ENCODE measurements around the gene PRPF6. TPM values are rescaled to one million over a fixed set of nuclear protein-coding genes. Genes with fewer than 3 reads are reported as not detected.

PRPF6 gene
- total and polyA plus RNA-seq, 2 of the 13 experiments (the other 11 are each of a cell fraction or from before 2014, with no cell fraction given): 63.7 to 101 TPM

DNA sequence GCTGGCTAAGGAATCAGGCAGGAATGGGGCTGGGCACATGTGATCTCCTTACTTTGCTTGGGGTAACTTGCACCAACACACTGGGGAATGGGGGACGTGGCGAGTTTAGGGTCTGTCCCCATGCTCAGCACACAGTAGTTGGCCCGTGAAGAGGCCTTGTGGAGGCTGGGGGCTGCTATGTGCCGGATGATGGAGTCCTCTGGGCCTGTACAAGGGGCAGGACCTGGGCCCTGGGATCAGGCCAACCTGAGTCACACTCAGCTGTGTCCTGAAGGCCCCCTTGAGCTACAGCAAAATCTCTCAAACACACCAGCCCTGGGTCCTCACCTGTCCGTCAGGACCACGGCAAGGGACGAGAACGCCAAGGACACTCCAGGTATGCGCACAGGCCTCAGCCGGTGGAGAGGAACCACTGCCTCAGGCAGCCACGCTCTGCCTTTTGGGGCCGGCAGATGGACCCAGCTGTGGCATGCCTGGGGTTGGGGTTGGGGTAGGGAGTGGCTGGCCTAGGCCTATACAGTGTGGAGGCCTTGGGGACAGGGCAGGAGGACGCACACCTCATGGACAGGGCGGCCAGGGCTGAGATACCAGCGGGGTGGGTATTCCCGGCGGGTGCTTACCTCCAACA lies 35.8 kb upstream of the PRPF6 start:
- Histone ChIP-seq H2AFZ (ENCODE audit: low read length) (no peak overlapping the region), H3K4me2 (ENCODE audit: low read depth, low read length) (no peak overlapping the region), H3K4me1 (ENCODE audit: insufficient read depth, low read length) (peaks cover 18% of the 10 kb centered on the region), H3K27ac (ENCODE audit: extremely low read length, insufficient read depth, low read length) (no peak overlapping the region), H3K9ac (ENCODE audit: insufficient read depth, low read depth, low read length) (no peak overlapping the region), H3K27me3 (ENCODE audit: control insufficient read depth in 1 of 2, insufficient read depth in 2 of 2, low read length in 2 of 2) (no peaks in the 10 kb centered on the region), H4K20me1 (ENCODE audit: insufficient read depth, low read length) (peaks cover 66% of the 10 kb centered on the region), H3K36me3 (replicated peaks in 1 of 2; ENCODE audit: control insufficient read depth in 1 of 2, insufficient read depth in 2 of 2, low read length in 2 of 2) (peaks cover 50 to 69% of the 10 kb centered on the region in 2 experiments), H3K4me3 (replicated peaks in 1 of 3; ENCODE audit: insufficient read depth in 1 of 3, low read depth in 2 of 3, low read length in 3 of 3) (no peak overlapping the region), H3K79me2 (ENCODE audit: insufficient read depth, low read length) (peaks cover 39% of the 10 kb centered on the region), H3K9me3 (ENCODE audit: low read length) (no peaks in the 10 kb centered on the region)
- POLR2A ChIA-PET: no interaction called here
- CTCF ChIA-PET (ENCODE audit: low intra/inter-chr PET ratio, low total read pairs): no interaction called here
- 98% methylated on average over 13 of the region's 17 CpGs for WGBS (ENCODE audit: low lambda C conversion rate)
- intact Hi-C loops (cut with micrococcal nuclease; ENCODE audit: unreplicated experiment) (no loop called here), in situ Hi-C loops (cut with HindIII; ENCODE audit: extremely low pct_ligation_motif_present, low pct_unique_long_range_greater_than_20kb) (no loop called here)
- FAIRE-seq (no peak), ATAC-seq (no peak), DNase-seq (ENCODE audit: low spot score) (no peak)
- no TSS peak for BruUV-seq (replicated peaks)
- TF ChIP-seq GABPA (IDR thresholded peaks at IDR 0.05; ENCODE audit: low read depth, low read length): no peak
- TF ChIP-seq GABPA (CRISPR knock-in tag; IDR thresholded peaks at IDR 0.05; ENCODE audit: low read depth): no peak
- no peak for TF ChIP-seq MAX (IDR thresholded peaks at IDR 0.05)
- no peak for TF ChIP-seq ZNF263 (CRISPR knock-in tag; IDR thresholded peaks at IDR 0.05)
- TF ChIP-seq, protein P1, sequence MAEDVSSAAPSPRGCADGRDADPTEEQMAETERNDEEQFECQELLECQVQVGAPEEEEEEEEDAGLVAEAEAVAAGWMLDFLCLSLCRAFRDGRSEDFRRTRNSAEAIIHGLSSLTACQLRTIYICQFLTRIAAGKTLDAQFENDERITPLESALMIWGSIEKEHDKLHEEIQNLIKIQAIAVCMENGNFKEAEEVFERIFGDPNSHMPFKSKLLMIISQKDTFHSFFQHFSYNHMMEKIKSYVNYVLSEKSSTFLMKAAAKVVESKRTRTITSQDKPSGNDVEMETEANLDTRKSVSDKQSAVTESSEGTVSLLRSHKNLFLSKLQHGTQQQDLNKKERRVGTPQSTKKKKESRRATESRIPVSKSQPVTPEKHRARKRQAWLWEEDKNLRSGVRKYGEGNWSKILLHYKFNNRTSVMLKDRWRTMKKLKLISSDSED (CRISPR knock-in tag; IDR thresholded peaks at IDR 0.05): peak; percentile 63; the same call in 1 of the 2 replicates
- TF ChIP-seq ZZZ3 (CRISPR knock-in tag; IDR thresholded peaks at IDR 0.05; ENCODE audit: borderline replicate concordance): no peak
- TF ChIP-seq, protein P2, sequence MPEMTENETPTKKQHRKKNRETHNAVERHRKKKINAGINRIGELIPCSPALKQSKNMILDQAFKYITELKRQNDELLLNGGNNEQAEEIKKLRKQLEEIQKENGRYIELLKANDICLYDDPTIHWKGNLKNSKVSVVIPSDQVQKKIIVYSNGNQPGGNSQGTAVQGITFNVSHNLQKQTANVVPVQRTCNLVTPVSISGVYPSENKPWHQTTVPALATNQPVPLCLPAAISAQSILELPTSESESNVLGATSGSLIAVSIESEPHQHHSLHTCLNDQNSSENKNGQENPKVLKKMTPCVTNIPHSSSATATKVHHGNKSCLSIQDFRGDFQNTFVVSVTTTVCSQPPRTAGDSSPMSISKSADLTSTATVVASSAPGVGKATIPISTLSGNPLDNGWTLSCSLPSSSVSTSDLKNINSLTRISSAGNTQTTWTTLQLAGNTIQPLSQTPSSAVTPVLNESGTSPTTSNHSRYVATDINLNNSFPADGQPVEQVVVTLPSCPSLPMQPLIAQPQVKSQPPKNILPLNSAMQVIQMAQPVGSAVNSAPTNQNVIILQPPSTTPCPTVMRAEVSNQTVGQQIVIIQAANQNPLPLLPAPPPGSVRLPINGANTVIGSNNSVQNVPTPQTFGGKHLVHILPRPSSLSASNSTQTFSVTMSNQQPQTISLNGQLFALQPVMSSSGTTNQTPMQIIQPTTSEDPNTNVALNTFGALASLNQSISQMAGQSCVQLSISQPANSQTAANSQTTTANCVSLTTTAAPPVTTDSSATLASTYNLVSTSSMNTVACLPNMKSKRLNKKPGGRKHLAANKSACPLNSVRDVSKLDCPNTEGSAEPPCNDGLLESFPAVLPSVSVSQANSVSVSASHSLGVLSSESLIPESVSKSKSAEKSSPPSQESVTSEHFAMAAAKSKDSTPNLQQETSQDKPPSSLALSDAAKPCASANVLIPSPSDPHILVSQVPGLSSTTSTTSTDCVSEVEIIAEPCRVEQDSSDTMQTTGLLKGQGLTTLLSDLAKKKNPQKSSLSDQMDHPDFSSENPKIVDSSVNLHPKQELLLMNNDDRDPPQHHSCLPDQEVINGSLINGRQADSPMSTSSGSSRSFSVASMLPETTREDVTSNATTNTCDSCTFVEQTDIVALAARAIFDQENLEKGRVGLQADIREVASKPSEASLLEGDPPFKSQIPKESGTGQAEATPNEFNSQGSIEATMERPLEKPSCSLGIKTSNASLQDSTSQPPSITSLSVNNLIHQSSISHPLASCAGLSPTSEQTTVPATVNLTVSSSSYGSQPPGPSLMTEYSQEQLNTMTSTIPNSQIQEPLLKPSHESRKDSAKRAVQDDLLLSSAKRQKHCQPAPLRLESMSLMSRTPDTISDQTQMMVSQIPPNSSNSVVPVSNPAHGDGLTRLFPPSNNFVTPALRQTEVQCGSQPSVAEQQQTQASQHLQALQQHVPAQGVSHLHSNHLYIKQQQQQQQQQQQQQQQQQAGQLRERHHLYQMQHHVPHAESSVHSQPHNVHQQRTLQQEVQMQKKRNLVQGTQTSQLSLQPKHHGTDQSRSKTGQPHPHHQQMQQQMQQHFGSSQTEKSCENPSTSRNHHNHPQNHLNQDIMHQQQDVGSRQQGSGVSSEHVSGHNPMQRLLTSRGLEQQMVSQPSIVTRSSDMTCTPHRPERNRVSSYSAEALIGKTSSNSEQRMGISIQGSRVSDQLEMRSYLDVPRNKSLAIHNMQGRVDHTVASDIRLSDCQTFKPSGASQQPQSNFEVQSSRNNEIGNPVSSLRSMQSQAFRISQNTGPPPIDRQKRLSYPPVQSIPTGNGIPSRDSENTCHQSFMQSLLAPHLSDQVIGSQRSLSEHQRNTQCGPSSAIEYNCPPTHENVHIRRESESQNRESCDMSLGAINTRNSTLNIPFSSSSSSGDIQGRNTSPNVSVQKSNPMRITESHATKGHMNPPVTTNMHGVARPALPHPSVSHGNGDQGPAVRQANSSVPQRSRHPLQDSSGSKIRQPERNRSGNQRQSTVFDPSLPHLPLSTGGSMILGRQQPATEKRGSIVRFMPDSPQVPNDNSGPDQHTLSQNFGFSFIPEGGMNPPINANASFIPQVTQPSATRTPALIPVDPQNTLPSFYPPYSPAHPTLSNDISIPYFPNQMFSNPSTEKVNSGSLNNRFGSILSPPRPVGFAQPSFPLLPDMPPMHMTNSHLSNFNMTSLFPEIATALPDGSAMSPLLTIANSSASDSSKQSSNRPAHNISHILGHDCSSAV (CRISPR knock-in tag; IDR thresholded peaks at IDR 0.05; ENCODE audit: borderline replicate concordance): no peak
- TF ChIP-seq, protein P3, sequence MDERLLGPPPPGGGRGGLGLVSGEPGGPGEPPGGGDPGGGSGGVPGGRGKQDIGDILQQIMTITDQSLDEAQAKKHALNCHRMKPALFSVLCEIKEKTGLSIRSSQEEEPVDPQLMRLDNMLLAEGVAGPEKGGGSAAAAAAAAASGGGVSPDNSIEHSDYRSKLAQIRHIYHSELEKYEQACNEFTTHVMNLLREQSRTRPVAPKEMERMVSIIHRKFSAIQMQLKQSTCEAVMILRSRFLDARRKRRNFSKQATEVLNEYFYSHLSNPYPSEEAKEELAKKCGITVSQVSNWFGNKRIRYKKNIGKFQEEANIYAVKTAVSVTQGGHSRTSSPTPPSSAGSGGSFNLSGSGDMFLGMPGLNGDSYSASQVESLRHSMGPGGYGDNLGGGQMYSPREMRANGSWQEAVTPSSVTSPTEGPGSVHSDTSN (CRISPR knock-in tag; IDR thresholded peaks at IDR 0.05): no peak
- TF ChIP-seq NR1H2 (CRISPR knock-in tag; IDR thresholded peaks at IDR 0.05; ENCODE audit: borderline replicate concordance, low read depth): no peak
- no peak for TF ChIP-seq ZNF891 (CRISPR knock-in tag; IDR thresholded peaks at IDR 0.05)
- no peak for TF ChIP-seq HNF4A (CRISPR knock-in tag; IDR thresholded peaks at IDR 0.05)
- no peak for TF ChIP-seq CREB1 (IDR thresholded peaks at IDR 0.05)
- no peak for TF ChIP-seq CREB1 (CRISPR knock-in tag; IDR thresholded peaks at IDR 0.05)
- no peak for TF ChIP-seq SNRNP70 (IDR thresholded peaks at IDR 0.05; ENCODE audit: low read depth, low read length)
- TF ChIP-seq ZNF530 (CRISPR knock-in tag; IDR thresholded peaks at IDR 0.05; ENCODE audit: low read depth): no peak

All from HepG2 (cell line).